SHP77 (cell line): ENCODE measurements around the gene PLA2G4F.

Experiments used
- DNase-seq, 2 experiments: peaks; one replicate each; lab custom pipeline; 2025; lab: John Stamatoyannopoulos, UW

PLA2G4F gene

DNA sequence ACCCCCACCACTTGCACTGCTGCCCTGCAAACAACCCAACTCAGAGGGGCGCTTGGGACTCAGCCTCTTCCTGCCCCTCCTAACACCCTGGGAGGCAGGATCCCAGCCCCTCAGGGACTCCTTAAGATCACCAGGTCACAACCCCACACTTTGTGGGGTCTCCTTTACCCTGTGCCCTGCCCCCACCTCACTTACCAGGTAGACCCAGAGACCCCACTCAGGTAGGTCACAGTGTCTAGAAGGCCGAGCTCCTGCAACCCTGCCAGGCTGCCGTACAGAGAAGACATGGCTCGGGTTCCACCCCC is 9.1 kb downstream of the PLA2G4F start:
- DNase-seq: no peak

DNA sequence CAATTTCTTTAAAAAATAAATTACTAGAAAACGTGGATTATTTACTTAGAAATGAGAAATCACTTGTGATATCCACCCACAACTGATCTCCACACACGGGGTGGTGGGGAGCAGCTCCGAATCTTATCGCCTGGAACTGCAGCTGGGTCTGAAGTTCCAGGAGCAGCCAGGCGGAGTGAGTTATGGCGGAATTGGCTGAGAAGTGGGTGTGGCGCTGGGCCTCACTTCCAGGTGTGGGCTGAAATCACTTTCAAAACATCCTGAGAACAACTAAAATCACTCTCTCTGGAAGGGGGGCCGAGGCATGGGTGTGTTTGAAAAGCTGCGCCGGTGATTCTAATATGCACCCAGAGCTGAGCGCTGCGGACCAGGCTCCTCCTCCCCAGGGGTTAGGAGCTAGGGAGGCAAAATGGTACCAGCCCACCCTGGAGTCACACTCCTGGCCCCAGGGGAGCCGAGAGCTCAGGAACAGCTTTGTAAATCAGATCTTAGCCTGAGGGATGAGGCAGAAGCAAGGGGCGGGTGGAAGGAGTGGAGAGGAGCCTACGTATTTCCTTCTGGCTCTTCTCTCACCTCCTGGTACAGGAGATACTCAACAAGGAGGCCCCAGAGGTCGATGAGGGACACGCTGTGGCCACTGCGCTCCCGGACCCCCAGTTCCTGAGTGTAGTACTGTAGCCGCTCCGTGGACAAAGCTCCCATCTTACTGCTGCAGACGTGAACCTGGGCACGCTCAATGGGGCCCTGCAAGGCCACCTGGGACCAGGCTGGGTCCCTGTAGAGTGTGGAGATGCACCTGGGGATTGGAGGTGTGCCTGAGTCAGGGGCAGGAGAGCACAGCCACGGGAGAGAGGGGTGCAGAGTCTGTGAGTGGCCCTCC is 9.6 kb downstream of the PLA2G4F start:
- no peak for DNase-seq

DNA sequence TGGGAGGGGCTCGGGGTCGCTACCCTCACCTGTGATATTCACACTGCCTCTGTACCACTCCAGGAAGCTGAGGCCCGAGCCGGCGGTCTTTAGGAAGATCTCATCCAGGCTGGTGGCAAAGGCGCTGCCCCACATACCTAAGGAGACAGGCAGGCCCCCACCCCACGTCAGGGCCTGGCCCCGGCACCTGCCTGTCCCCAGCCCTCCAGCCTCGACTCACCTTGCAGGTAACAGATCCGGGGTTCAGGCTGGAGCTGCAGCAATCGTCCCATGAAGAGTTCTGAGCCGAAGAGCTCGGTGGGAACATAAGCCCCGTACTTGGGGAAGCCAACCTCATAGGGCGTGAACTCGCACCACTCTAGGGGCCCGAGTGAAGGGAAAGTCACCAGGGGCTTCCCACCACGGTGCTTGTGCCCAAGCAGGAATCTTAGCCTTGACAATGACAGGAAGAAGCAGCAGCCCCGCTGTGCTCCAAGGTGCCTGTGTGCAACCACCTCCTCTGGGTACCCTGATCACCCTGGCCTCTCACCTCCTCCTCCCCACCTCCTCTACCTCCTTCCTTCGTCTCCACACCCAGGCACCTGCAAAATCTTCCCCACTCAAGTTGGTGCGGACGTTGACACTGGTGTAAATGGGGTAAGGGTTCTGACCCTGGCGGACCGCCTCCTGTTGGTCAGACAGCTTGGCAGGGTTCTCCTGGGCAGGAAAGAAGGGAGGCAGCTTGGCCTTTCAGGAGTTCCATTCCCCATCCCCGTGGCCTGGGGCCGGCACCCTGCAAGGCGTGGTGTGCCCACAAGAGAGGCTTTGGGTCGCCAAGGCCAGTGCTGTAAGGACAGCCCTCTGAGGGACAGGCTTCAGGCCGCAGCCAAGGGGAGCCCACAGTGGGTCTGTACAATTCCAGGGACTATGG is 10.6 kb downstream of the PLA2G4F start:
- DNase-seq: no peak

DNA sequence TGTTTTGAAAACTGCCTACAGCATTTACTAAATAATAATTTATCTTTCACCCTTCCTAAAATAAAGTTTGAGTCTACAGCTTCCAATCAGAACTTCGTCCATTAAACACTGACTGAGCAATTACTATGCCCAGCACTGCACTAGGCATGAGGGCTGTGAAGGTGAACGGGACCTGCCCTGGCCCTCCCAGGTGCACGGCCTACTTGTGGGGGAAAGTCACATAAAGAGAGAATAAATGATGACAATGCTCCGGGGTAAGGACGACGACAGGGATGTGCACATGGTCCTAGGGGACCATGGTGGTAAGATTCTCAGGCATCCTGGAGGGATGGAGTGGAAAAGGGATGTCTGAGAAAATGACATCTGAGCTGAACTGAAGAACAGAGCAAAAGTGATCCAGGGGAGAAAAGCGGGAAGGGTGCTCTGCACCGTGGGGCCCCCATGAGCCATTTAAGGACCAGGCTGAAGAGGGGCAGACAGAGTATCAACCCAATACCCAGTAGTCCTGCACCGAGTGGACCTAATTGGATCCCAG is 11.5 kb downstream of the PLA2G4F start:
- DNase-seq: no peak

DNA sequence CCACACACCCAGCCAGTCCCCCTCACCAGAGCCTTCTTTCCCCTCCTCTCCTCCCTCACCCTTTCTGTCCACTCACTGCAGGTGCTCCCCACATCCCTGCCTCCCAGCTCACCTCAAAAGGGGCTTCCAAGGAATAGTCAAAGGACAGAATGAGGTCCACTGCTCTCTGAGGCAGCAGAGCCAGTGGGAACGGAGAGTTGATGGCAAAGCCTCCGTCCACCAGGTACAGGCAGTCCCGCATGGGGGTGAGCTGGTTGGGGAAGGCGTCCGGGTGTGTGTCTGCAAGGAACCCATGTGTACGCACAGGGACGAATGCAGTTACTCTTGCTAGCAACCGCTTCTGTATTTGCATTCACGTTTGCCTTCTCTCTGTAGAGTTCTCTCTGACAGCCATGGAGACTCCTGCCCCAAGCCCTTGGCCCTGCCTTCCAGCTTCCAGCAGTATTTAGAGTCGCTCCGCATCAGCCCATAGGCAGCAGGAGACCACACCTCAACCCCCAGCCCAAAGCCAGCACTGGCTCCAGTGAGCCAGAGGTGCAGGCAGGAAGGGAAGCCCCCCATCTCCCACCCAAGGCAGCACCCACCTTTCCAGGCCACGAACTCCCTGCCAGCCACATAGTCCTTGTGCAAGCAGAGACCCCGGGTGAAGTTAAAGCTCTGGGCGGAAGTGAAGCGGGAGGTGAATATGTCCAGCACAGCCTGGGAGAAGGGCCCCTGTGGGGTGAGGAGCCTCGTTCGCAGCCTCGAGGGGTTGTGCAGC is 12.4 kb downstream of the PLA2G4F start:
- DNase-seq: no peak

DNA sequence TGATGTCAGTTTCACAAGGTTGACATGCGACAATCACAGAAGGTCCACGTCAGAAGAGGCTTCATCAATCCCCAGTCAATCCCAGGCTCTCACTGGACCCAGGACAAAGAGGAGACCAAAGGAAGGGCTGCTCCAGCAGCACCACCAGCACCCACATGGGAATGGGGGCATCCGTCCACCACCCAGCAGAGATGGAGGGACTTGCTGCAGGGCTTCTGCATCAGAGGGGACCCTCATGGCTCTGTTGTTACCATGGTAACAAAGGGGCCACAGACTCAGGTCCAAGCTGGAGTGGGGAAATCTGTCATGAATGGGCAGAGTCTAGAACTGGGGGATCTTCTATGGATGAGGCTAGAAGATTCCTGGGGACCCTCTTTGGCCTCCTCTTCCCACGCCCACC is 13.1 kb downstream of the PLA2G4F start:
- no peak for DNase-seq

DNA sequence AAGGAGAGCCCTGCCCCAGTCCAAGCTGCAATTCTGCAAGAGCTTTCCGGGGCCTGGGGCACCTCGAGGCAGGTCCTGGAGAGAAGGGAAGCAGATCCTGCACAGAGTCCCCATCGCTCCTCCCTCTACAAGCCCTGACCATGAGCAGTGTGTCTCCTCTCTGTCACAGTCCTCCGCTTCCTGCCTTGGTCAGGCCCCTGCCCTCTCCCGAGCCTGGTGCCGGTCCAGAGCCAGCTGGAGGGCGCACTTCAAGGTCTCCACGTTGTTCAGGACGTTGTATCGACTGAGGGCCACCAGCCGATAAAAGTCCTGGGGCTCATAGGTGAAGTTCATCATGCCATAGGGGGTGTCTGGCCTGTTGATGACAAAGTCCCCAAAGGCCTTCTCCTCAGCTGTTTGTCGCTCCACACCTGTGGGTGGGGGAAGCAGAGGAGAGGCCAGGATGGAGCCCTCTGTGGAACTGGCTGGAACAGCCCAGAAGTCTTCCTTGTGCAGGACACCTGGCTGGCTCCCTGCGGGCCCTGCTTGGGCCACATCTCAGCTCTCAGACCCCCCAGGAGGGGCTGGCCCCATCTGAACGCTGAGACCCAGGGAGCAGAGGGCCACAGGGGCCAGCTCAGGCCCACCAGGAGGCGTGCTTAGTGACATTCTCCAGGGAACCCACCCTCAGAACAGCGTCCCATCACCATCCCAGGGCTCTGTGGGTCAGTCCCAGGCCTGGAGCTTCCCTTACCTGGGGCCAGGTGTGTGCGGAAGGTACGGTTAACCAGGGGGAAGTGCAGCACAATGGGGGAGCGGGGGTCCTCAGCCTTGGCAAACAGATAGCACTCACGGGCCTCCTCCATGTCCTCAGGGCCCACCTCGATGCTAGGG is 14.4 kb downstream of the PLA2G4F start:
- no peak for DNase-seq

DNA sequence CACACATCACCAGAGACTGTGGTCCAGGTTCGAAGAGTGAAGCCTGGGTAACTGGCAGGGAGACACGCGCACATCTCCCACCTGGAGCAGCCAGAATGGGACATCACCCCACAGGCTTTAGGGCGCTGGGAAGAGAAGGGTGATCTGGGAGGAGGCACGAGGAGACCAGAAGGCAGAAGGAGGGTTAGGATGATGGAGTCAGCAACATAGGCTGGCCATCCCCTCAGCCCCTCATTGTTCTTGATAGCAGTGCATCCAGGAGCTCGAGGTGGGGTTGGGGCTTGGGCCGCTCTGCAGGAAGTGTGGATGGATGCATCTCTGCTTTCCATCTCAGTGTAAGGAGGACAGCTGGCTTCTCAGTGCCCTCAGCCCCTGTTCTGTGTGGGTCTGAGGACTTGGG is 15.2 kb downstream of the PLA2G4F start:
- no peak for DNase-seq

DNA sequence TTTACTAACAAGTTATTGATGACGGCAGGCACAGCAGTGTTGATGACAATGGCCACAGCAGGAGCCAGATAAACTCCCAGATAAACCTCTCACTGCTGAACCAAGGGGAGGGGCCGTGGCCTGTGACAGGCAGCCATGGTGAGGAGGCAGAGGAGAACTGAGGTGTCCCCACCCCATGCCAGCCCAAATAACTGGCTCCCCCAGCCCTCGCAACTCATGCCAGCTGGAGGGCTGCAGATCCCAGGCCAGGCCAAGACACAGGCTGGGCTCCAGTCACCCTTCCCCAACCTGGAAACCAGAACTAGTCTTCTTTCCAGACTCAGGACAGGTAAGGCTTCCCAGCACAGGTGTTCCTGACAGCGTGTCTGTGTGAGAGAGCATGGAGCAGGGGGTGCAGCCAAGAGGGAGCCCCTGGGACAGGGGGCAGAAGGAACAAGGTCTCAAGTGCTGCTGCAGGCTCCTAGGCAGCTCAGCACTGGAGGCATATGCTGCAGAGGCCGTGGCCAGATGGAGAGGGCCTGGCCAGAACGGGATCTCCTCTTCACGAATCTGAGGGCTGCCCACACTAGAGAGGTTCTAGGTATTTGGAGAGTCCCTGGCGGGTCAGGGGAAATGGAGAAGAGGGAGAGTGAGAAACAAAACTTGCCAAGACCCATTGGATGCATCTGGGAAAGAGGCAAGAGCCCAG is 15.9 kb downstream of the PLA2G4F start:
- DNase-seq: no peak

DNA sequence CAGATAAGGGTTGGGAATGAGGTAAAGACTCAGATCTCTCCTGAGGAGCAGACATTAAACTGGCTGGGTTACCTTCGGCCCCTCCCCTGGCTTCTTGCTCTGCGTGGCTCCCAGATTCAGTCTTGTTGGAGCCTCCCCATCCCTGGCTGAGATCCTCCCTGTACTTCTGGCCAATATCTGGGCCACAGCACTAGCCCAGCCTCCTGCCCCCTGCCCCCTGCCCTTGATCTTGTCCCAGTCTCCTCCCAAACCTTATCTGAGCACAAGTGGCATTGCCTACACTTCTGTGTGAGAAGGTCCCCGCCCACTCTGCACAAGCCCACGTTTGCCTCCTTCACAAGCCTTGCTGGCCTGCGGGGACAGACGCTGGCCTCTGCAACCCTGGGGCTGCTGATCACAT is 16.8 kb downstream of the PLA2G4F start:
- DNase-seq: no peak

DNA sequence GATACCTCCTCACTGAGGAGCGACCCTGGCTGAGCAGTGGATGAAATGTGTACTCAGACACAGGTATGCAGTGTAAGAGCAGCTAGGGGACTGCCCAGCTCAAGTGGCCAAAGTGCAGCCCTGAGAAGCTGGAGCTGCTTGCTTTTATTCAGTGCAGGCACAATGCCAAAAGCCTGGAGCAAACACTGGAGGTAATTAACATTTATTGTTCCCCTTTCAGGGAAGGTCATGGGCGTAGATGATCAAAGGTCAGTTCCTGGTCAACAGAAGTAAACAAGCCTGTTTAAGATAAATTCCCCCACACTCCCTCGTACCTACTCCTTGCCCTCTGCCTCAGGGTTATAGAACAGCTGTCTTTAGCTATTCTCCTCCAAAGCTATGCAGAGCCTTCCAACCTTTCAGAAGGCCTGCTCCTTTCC is 17.5 kb downstream of the PLA2G4F start:
- DNase-seq: no peak

DNA sequence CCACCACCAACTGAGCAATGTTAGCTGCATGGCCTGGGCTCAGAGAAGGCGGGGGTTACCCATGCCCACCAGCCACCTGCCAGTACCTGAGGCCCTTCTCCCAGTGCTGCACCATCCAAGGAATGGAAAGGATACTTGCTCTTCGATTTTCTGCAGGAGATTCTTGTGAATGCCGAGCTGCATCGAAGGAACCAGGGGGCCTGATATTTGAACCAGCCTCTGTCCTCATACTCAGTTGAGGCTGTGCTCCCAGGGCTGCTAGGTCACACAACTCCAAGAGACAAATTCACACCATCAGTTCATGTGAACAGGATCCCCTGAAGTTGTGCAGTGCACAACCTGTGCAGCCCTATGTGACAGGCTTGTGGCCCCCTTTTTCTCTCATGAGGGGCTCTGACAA is 18.0 kb downstream of the PLA2G4F start:
- no peak for DNase-seq

DNA sequence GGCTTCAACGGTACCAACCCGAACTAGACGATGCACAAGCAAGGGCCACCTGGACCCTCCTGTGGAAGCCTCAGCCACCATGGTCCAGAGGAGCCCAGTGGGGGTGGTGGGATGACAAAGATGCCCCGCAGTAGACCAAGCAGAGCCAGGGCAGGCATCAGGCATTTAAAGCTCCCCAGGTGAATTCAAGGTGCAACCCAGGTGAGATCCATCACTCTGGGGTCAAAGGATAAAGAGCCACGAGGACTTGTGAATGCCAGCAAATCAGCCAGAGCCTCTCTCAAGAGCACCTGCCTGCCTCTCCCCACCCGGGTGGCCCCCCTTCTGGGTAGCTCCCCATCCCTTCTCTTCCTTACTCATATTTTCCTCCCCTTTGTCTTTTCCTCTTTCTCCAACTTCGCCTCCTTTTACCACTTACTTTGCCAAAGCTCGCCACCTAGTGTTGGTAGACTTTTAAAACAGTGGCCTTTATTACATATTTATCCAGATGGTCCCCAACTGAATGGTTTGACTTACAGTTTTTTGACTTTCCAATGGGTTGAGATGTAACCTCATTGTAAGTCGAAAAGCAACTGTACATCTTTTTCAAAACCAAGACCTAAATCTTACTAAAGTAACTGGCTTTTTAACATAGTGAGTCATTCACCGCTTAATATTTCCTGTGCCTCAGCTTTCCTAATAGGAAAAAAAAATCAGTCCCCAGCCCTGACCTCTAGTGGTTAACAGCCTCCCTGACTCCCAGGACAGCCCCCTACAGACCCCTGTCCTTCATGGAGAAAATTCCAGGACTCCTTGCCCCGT is 18.8 kb downstream of the PLA2G4F start:
- peak in 1 of 2 experiments; percentile 12 for DNase-seq

DNA sequence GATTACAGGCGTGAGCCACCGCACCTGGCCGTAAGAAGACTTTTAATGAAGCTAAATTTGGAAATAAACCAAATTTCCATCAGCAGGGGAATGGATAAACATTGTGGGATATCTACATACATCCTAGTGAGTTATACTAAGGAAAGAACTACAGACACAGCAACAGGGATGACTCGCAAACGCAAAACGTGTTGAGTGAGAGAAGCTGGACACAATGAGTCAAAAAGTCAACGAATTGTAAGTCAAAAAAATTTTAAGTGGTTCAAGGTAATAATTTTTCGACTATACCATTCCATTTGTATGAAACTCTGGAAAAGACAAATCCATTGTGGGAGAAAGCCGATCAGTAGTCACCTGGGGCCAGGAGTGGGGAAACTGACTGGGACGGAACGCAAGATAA is 19.9 kb downstream of the PLA2G4F start:
- no peak for DNase-seq

DNA sequence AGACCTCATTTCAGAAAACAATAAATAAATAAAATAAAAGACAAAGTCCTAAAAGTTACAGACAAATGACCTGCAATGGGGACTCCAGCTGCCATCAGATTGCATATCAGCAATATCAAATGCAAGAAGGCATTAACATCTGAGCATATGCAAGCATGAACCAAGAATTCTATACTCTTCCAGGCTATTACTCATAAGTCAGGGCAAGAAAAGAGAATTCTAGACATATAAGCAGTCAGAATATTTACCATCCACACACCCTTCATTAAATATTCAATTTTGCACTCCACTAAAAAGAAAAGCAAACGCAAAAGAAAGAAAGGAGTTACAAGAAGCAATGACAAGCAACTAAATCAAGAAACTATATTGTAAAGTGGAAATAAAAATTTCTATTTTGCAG is 21.1 kb downstream of the PLA2G4F start:
- no peak for DNase-seq

DNA sequence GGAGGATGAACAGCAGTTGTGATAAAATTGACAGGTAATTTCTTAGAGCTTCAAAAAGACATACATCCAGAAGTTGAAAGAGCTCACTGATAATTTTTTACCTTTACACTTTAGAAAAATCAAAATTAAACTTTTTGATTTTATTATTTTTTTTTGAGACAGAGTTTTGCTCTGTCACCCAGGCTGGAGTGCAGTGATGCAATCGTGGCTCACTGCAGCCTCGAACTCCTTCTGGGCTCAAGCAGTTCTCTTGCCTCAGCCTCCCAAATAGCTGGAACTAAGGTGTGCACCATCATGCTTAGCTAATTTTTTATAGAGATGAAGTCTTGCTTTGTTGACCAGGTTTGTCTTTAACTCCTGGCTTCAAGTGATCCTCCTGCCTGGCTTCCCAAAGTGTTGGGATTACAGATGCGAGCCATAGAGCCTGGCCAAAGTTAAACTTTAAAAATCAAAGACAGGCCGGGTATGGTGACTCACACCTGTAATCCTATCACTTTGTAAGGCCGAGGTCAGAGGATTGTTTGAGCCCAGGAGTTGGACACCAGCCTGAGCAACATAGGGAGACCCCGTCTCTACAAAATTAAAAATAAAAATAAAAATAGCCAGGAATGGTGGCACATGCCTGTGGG is 21.7 kb downstream of the PLA2G4F start:
- DNase-seq: no peak

DNA sequence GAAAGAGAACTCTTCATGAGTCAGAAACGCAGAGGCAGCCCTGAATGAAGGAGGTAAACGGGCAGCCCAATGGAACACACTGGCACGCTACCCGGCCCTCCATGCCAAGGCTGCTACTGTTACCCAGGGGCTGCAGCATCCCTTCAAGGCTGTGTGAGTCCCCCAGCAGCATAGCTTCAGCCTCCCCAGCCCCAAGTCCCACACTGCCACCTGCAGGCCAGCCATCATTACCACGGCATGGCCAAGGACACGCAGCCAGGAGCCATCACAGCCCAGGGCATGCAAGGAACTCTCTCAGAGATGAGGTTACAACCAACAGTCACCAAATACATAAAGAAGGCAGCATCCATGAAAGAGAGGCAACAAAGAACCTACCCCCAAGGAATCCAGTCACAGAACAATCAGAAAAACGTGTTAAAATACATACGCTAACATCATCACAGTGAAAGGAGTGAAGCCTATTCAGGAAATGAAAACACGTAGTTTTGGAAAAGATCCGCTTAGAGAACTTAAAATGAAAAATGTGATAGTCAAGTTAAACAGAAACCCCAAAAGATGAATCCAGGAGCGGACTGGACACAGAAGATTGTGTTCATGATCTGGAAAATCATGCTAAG is 22.4 kb downstream of the PLA2G4F start:
- peak in 1 of 2 experiments; percentile 25 for DNase-seq

DNA sequence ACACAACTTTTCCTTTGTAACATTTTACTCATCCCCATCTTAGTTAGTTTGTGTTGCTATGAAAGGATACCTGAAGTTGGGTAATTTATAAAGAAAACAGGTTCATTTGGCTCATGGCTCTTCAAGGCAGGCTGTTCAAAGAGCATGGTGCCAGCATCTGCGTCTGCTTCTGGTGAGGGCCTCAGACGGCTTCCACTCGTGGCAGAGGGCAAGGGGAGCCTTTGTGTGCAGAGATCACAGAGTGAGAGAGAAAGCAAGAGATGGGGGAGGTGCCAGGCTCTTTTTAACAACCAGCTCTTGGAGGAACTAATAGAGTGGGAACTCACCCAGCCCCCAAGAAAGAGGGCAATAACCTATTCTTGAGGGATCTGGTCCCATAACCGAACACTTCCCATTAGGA is 23.1 kb downstream of the PLA2G4F start:
- DNase-seq: no peak
